DND-41 (cell line): ENCODE results near the gene POP7.

Source experiments
- ATAC-seq: fragments of 200-7000 bp; cut with Tn5 transposase; 3 replicates; pipeline ENCODE4 v1.9.1; 2021; ENCODE audit warnings: low read depth; ENCODE audit not compliant: insufficient read depth
- DNase-seq: peaks from one replicate; pipeline ENCODE4 v3.0.0-alpha.2; 2020
- H2AFZ ChIP-seq: 2 replicates; pipeline ENCODE4 v1.6.0; 2012; ENCODE audit warnings: low read depth, low read length
- H3K27ac ChIP-seq: 2 replicates; pipeline ENCODE4 v1.5.1; 2012; ENCODE audit warnings: low read length, inconsistent platforms
- H3K27me3 ChIP-seq: fragments of 200-600 bp; sonication (generic); 2 replicates; pipeline ENCODE4 v1.6.0; 2012; ENCODE audit warnings: low read length, mild to moderate bottlenecking, inconsistent platforms; ENCODE audit not compliant: insufficient read depth, poor library complexity
- H3K36me3 ChIP-seq: 2 replicates; pipeline ENCODE4 v1.5.1; 2012; ENCODE audit warnings: low read length, inconsistent platforms; ENCODE audit not compliant: insufficient read depth
- H3K4me1 ChIP-seq: 2 replicates; pipeline ENCODE4 v1.5.1; 2012; ENCODE audit warnings: mild to moderate bottlenecking, low read length; ENCODE audit not compliant: insufficient read depth
- H3K4me2 ChIP-seq: 2 replicates; pipeline ENCODE4 v1.6.0; 2012; ENCODE audit warnings: mild to moderate bottlenecking, moderate library complexity, low read length, inconsistent platforms; ENCODE audit not compliant: insufficient read depth
- H3K4me3 ChIP-seq, 2 experiments: fragments of 200-600 bp in 1 of 2; shearing (Covaris generic) in 1 of 2; 2 replicates each; pipeline ENCODE4 v1.5.1; 2012 to 2016; ENCODE audit warnings: inconsistent platforms in 2 of 2, low read length in 2 of 2, mild to moderate bottlenecking in 2 of 2, low read depth in 1 of 2, moderate library complexity in 1 of 2
- H3K79me2 ChIP-seq: 2 replicates; pipeline ENCODE4 v1.6.0; 2012; ENCODE audit warnings: low read length, inconsistent platforms; ENCODE audit not compliant: insufficient read depth
- H3K9ac ChIP-seq: 2 replicates; pipeline ENCODE4 v1.6.0; 2012; ENCODE audit warnings: low read depth, mild to moderate bottlenecking, inconsistent platforms, low read length, moderate library complexity
- H3K9me3 ChIP-seq: 2 replicates; pipeline ENCODE4 v1.5.1; 2012; ENCODE audit warnings: low read length, moderate library complexity, mild to moderate bottlenecking, inconsistent platforms; ENCODE audit not compliant: insufficient read depth, severe bottlenecking
- H4K20me1 ChIP-seq: 2 replicates; pipeline ENCODE4 v1.6.0; 2012; ENCODE audit warnings: low read length; ENCODE audit not compliant: insufficient read depth
- EZH2 ChIP-seq: IDR thresholded peaks from 3 replicates; pipeline ENCODE4 v1.6.1; 2012; ENCODE audit warnings: borderline replicate concordance, low read depth, mild to moderate bottlenecking, moderate library complexity, low read length, inconsistent platforms; ENCODE audit not compliant: severe bottlenecking
- TF ChIP-seq, protein P1 (sequence below): IDR thresholded peaks from 2 replicates; pipeline ENCODE4 v1.5.1; 2012; ENCODE audit warnings: borderline replicate concordance, low read length, moderate library complexity, mild to moderate bottlenecking; ENCODE audit not compliant: poor library complexity, severe bottlenecking; ENCODE audit errors: extremely low read depth

POP7 gene

GRCh38 chr7:100719523-100720278, 13.8 kb downstream of the POP7 start:
- peaks cover 12% of the 10 kb centered on the region for H3K9me3 ChIP-seq
- no peaks in the 10 kb centered on the region for H3K4me1 ChIP-seq
- no peaks in the 10 kb centered on the region for H4K20me1 ChIP-seq
- ATAC-seq (no peak), DNase-seq (no peak)
- H2AFZ ChIP-seq: no peak overlapping the region
- H3K27ac ChIP-seq: no peak overlapping the region
- H3K4me3 ChIP-seq: no peak overlapping the region
- H3K27me3 ChIP-seq: peaks cover 24% of the 10 kb centered on the region
- H3K4me2 ChIP-seq: no peak overlapping the region
- no peak for TF ChIP-seq EZH2
- TF ChIP-seq, protein P1, sequence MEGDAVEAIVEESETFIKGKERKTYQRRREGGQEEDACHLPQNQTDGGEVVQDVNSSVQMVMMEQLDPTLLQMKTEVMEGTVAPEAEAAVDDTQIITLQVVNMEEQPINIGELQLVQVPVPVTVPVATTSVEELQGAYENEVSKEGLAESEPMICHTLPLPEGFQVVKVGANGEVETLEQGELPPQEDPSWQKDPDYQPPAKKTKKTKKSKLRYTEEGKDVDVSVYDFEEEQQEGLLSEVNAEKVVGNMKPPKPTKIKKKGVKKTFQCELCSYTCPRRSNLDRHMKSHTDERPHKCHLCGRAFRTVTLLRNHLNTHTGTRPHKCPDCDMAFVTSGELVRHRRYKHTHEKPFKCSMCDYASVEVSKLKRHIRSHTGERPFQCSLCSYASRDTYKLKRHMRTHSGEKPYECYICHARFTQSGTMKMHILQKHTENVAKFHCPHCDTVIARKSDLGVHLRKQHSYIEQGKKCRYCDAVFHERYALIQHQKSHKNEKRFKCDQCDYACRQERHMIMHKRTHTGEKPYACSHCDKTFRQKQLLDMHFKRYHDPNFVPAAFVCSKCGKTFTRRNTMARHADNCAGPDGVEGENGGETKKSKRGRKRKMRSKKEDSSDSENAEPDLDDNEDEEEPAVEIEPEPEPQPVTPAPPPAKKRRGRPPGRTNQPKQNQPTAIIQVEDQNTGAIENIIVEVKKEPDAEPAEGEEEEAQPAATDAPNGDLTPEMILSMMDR: no peak
- H3K9ac ChIP-seq: no peak overlapping the region
- no peaks in the 10 kb centered on the region for H3K36me3 ChIP-seq
- no peaks in the 10 kb centered on the region for H3K79me2 ChIP-seq

GRCh38 chr7:100720279-100720670, 14.4 kb downstream of the POP7 start, which contains the start of gene EPO:
TSS of gene EPO (plus strand) at chr7:100720468. CDS start at chr7:100720981, 513 bp downstream.
- Histone ChIP-seq H3K4me1 (peaks cover 3% of the 10 kb centered on the region), H2AFZ (no peak within 1 kb of the TSS), H3K4me3 (no peak within 1 kb of the TSS), H3K9me3 (peaks cover 12% of the 10 kb centered on the region), H3K27ac (no peak within 1 kb of the TSS), H4K20me1 (no peaks in the 10 kb centered on the region), H3K4me2 (no peak within 1 kb of the TSS), H3K79me2 (no peaks in the 10 kb centered on the region), H3K27me3 (peaks cover 24% of the 10 kb centered on the region), H3K9ac (no peak within 1 kb of the TSS), H3K36me3 (no peaks in the 10 kb centered on the region)
- TF ChIP-seq, protein P1: no peak
- no peak for TF ChIP-seq EZH2
- DNase-seq (no peak), ATAC-seq (no peak)

DNA sequence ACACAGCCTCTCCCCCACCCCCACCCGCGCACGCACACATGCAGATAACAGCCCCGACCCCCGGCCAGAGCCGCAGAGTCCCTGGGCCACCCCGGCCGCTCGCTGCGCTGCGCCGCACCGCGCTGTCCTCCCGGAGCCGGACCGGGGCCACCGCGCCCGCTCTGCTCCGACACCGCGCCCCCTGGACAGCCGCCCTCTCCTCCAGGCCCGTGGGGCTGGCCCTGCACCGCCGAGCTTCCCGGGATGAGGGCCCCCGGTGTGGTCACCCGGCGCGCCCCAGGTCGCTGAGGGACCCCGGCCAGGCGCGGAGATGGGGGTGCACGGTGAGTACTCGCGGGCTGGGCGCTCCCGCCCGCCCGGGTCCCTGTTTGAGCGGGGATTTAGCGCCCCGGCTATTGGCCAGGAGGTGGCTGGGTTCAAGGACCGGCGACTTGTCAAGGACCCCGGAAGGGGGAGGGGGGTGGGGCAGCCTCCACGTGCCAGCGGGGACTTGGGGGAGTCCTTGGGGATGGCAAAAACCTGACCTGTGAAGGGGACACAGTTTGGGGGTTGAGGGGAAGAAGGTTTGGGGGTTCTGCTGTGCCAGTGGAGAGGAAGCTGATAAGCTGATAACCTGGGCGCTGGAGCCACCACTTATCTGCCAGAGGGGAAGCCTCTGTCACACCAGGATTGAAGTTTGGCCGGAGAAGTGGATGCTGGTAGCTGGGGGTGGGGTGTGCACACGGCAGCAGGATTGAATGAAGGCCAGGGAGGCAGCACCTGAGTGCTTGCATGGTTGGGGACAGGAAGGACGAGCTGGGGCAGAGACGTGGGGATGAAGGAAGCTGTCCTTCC, 15.0 kb downstream of the POP7 start:
- Histone ChIP-seq H3K4me3 (no peak overlapping the region), H3K9ac (no peak overlapping the region), H3K4me1 (peaks cover 3% of the 10 kb centered on the region), H3K36me3 (no peaks in the 10 kb centered on the region), H3K4me2 (no peak overlapping the region), H4K20me1 (no peaks in the 10 kb centered on the region), H3K79me2 (no peaks in the 10 kb centered on the region), H3K9me3 (peaks cover 12% of the 10 kb centered on the region), H3K27ac (no peak overlapping the region), H2AFZ (no peak overlapping the region), H3K27me3 (peaks cover 24% of the 10 kb centered on the region)
- no peak for ATAC-seq
- no peak for DNase-seq
- TF ChIP-seq, protein P1: no peak
- TF ChIP-seq EZH2: no peak
